Thyroid gland (tissue), 4 donors: ENCODE data around the gene CLIC3.

ENCODE experiments used
- POLR2A ChIP-seq, 2 donors: fragments of 450-650 bp; IDR thresholded peaks; one replicate each; pipeline ENCODE4 v1.6.1; 2017; ENCODE audit warnings: antibody characterized with exemption in 2 of 2, mild to moderate bottlenecking in 2 of 2, moderate library complexity in 1 of 2
- TF ChIP-seq, protein P1 (sequence below), 6 experiments: fragments of 200-600 bp in 3 of 6; fragments of 450-650 bp in 3 of 6; sonication (generic) in 3 of 6; IDR thresholded peaks; one replicate each; pipeline ENCODE4 v1.5.1; 2016 to 2019; ENCODE audit warnings: antibody characterized with exemption in 6 of 6, mild to moderate bottlenecking in 2 of 6, inconsistent platforms in 1 of 6, moderate library complexity in 1 of 6

- no peak for TF ChIP-seq POLR2A (IDR thresholded peaks at IDR 0.05)
- TF ChIP-seq, protein P1, sequence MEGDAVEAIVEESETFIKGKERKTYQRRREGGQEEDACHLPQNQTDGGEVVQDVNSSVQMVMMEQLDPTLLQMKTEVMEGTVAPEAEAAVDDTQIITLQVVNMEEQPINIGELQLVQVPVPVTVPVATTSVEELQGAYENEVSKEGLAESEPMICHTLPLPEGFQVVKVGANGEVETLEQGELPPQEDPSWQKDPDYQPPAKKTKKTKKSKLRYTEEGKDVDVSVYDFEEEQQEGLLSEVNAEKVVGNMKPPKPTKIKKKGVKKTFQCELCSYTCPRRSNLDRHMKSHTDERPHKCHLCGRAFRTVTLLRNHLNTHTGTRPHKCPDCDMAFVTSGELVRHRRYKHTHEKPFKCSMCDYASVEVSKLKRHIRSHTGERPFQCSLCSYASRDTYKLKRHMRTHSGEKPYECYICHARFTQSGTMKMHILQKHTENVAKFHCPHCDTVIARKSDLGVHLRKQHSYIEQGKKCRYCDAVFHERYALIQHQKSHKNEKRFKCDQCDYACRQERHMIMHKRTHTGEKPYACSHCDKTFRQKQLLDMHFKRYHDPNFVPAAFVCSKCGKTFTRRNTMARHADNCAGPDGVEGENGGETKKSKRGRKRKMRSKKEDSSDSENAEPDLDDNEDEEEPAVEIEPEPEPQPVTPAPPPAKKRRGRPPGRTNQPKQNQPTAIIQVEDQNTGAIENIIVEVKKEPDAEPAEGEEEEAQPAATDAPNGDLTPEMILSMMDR (IDR thresholded peaks at IDR 0.05) = no peak
Observed at GRCh38 chr9:137023157-137023556, 26.8 kb upstream of the CLIC3 start.
